ENCODE data around the gene TBX10. TPM values are rescaled to one million over a fixed set of nuclear protein-coding genes. Genes with fewer than 3 reads are reported as not detected.

TBX10 gene
- total RNA-seq, 1 experiment from 2014 or later: not detected

- CTCF ChIA-PET: no interaction called here
- no peaks in the 10 kb centered on the region for H3K4me1 ChIP-seq (ENCODE audit: control insufficient read depth in 1 of 2, insufficient read depth in 2 of 2, low read length in 2 of 2)
- POLR2A ChIA-PET: no interaction called here
- H3K9ac ChIP-seq (ENCODE audit: low read length): no peak overlapping the region
- no peaks in the 10 kb centered on the region for H3K9me2 ChIP-seq (ENCODE audit: insufficient read depth)
- ATAC-seq: no peak
- no peaks in the 10 kb centered on the region for H3K79me2 ChIP-seq (ENCODE audit: insufficient read depth, low read length)
- no peaks in the 10 kb centered on the region for H3K36me3 ChIP-seq (ENCODE audit: control insufficient read depth in 1 of 2, insufficient read depth in 2 of 2, low read length in 2 of 2)
- no peak overlapping the region for H3K27ac ChIP-seq (ENCODE audit: low read depth, low read length)
- H3K4me2 ChIP-seq (ENCODE audit: low read length): no peak overlapping the region
- BruUV-seq (replicated peaks): no TSS peak
- intact Hi-C loops (cut with micrococcal nuclease): loop anchor here (10.0 kb wide), 1 partner anchor 162 kb away; no protein-coding TSS in a partner anchor
- no peak overlapping the region for H2AFZ ChIP-seq (ENCODE audit: low read depth, low read length, poor library complexity, severe bottlenecking)
- H3K27me3 ChIP-seq (ENCODE audit: insufficient read depth, low read length): no peaks in the 10 kb centered on the region
- no peak for DNase-seq (ENCODE audit: low read depth, low spot score)
- TF ChIP-seq SRF (IDR thresholded peaks at IDR 0.05; ENCODE audit: low read depth) (no peak), FOSL1 (IDR thresholded peaks at IDR 0.05; ENCODE audit: low read depth) (no peak), TCF7L2 (IDR thresholded peaks at IDR 0.05; ENCODE audit: borderline replicate concordance, extremely low read depth, insufficient read depth, insufficient read length) (no peak), YY1 (IDR thresholded peaks at IDR 0.05; ENCODE audit: extremely low read depth, insufficient replicate concordance, low read depth, low read length) (no peak), CEBPB (IDR thresholded peaks at IDR 0.05; ENCODE audit: low read depth) (no peak), ZFX (IDR thresholded peaks at IDR 0.05) (no peak), EGR1 (IDR thresholded peaks at IDR 0.05; ENCODE audit: low read depth) (no peak), RAD21 (IDR thresholded peaks at IDR 0.05; ENCODE audit: low read depth) (no peak), SP1 (IDR thresholded peaks at IDR 0.05; ENCODE audit: low read depth) (no peak), EZH2 (IDR thresholded peaks at IDR 0.05) (no peak)
- TF ChIP-seq, protein P1, sequence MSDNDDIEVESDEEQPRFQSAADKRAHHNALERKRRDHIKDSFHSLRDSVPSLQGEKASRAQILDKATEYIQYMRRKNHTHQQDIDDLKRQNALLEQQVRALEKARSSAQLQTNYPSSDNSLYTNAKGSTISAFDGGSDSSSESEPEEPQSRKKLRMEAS (IDR thresholded peaks at IDR 0.05): no peak
- no peak overlapping the region for H3K4me3 ChIP-seq (replicated peaks in 1 of 2; ENCODE audit: low read depth in 1 of 2, low read length in 2 of 2)
- H4K20me1 ChIP-seq (ENCODE audit: insufficient read depth): no peaks in the 10 kb centered on the region
- RAD21 ChIA-PET (ENCODE audit: low non-redundant PET in 1 of 2, low total read pairs in 2 of 2, uncharacterized antibody in 2 of 2, unreplicated experiment in 2 of 2): no interaction called here
- no peaks in the 10 kb centered on the region; a peak in 2 of 4 replicates for H3K9me3 ChIP-seq (ENCODE audit: control insufficient read depth in 1 of 2, insufficient read depth in 1 of 2, low read depth in 1 of 2, low read length in 2 of 2)
Measured at GRCh38 chr11:67642173-67643120, 2.9 kb upstream of the TBX10 start.

Measured in HCT116 (cell line).